Sigmoid colon (tissue), 4 donors: ENCODE results near the gene SSUH2.

ENCODE experiments used
- EP300 ChIP-seq, 4 donors: sonication (generic); formaldehyde crosslinking; IDR thresholded peaks; one replicate each; pipeline ENCODE4 v1.6.1; 2017; ENCODE audit warnings: antibody characterized with exemption in 4 of 4
- POLR2A ChIP-seq, 2 donors: fragments of 450-650 bp; IDR thresholded peaks; one replicate each; pipeline ENCODE4 v1.6.1; 2016; ENCODE audit warnings: antibody characterized with exemption in 2 of 2, mild to moderate bottlenecking in 2 of 2, moderate library complexity in 2 of 2
- POLR2AphosphoS5 ChIP-seq, 4 donors: sonication (generic); formaldehyde crosslinking; IDR thresholded peaks; one replicate each; pipeline ENCODE4 v1.6.1; 2017; ENCODE audit warnings: antibody characterized with exemption in 4 of 4
- TF ChIP-seq, protein P1 (sequence below), 4 experiments: fragments of 450-650 bp in 3 of 4; fragments of 200-600 bp in 1 of 4; IDR thresholded peaks; one replicate each; pipeline ENCODE4 v1.5.1; 2016 to 2019; ENCODE audit warnings: antibody characterized with exemption in 4 of 4, mild to moderate bottlenecking in 3 of 4, moderate library complexity in 2 of 4

DNA sequence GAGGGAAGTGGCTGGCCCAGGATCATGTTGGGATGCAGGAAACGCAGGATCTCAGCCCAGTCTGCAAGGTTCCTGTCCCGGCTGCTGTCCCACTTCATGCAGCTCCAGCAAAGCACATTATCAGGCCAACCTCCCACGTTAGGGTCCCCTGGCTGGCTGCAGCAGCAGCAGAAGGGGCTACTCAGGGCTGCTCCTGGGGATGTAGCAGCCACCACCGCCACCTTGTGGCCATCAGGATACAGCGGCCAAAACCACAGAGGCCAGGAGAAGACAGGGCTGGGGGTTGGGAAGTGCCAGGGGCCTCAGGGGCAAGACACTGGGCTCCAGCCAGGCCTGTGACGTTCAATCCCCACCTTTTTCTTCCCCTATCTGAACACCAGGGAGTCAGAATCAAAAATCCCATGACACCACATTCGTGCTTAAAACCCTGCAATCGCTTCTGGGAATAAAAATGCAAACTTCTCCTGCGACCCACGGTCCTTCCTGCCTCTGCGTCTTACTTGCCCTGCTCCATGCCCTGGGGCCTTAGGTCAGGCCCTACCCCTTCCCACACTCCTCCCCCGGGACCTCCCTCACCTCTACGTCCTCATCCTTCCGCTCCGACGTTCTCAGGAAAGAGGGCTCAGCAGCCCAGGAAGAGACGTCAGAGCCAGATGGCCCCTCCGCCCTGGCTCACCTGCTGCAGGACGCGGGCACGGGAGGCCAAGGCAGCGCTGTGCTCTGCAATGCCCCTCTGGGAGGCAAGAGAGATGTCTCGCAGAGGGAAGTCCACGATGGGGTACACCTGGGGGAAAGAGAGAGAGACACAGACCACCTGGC is 21.5 kb downstream of the SSUH2 start:
- TF ChIP-seq POLR2A (IDR thresholded peaks at IDR 0.05), result no peak
- TF ChIP-seq POLR2AphosphoS5 (IDR thresholded peaks at IDR 0.05), result no peak
- TF ChIP-seq, protein P1, sequence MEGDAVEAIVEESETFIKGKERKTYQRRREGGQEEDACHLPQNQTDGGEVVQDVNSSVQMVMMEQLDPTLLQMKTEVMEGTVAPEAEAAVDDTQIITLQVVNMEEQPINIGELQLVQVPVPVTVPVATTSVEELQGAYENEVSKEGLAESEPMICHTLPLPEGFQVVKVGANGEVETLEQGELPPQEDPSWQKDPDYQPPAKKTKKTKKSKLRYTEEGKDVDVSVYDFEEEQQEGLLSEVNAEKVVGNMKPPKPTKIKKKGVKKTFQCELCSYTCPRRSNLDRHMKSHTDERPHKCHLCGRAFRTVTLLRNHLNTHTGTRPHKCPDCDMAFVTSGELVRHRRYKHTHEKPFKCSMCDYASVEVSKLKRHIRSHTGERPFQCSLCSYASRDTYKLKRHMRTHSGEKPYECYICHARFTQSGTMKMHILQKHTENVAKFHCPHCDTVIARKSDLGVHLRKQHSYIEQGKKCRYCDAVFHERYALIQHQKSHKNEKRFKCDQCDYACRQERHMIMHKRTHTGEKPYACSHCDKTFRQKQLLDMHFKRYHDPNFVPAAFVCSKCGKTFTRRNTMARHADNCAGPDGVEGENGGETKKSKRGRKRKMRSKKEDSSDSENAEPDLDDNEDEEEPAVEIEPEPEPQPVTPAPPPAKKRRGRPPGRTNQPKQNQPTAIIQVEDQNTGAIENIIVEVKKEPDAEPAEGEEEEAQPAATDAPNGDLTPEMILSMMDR (IDR thresholded peaks at IDR 0.05), result peak; percentile 65 to 93 (median 88)
- TF ChIP-seq EP300 (IDR thresholded peaks at IDR 0.05), result no peak
